Liver (tissue), 9 donors: ENCODE results near the gene ARMC2. TPM values are rescaled to one million over a fixed set of nuclear protein-coding genes. Genes with fewer than 3 reads are reported as not detected.

Source experiments
- DNase-seq: peaks from one replicate; pipeline ENCODE4 v3.0.0-alpha.2; 2017; ENCODE audit warnings: low spot score
- H3K27ac ChIP-seq, 2 donors: one replicate each; pipeline ENCODE4 v1.7.0; 2013; ENCODE audit warnings: inconsistent platforms in 2 of 2, low read length in 2 of 2, control low read depth in 1 of 2, low read depth in 1 of 2, mild to moderate bottlenecking in 1 of 2
- H3K27me3 ChIP-seq, 4 donors: one replicate each; pipeline versions ENCODE4 v1.6.1 to v1.7.0; 2013; ENCODE audit warnings: low read length in 3 of 4, inconsistent platforms in 1 of 4, mild to moderate bottlenecking in 1 of 4, moderate library complexity in 1 of 4; ENCODE audit not compliant: control insufficient read depth in 4 of 4, insufficient read depth in 4 of 4
- H3K36me3 ChIP-seq, 4 donors: one replicate each; pipeline versions ENCODE4 v1.6.1 to v1.7.0; 2013; ENCODE audit warnings: low read length in 3 of 4, mild to moderate bottlenecking in 3 of 4, low read depth in 1 of 4, moderate library complexity in 1 of 4; ENCODE audit not compliant: control insufficient read depth in 4 of 4, insufficient read depth in 3 of 4
- H3K4me1 ChIP-seq, 4 donors: one replicate each; pipeline versions ENCODE4 v1.6.1 to v1.7.0; 2013; ENCODE audit warnings: low read length in 3 of 4, mild to moderate bottlenecking in 3 of 4, moderate library complexity in 1 of 4; ENCODE audit not compliant: control insufficient read depth in 4 of 4, insufficient read depth in 4 of 4
- H3K4me3 ChIP-seq, 3 donors: one replicate each; pipeline versions ENCODE4 v1.6.1 to v1.7.0; 2013; ENCODE audit warnings: low read length in 3 of 3, control low read depth in 1 of 3, low read depth in 1 of 3, mild to moderate bottlenecking in 1 of 3
- H3K9ac ChIP-seq, 2 donors: one replicate each; pipeline ENCODE4 v1.7.0; 2013; ENCODE audit warnings: low read length in 2 of 2, mild to moderate bottlenecking in 2 of 2, moderate library complexity in 2 of 2, control low read depth in 1 of 2, low read depth in 1 of 2
- H3K9me3 ChIP-seq, 4 donors: one replicate each; pipeline versions ENCODE4 v1.6.1 to v1.7.0; 2013; ENCODE audit warnings: low read length in 3 of 4; ENCODE audit not compliant: control insufficient read depth in 4 of 4
- ATF3 ChIP-seq: IDR thresholded peaks from 2 replicates; pipeline ENCODE4 v1.6.1; 2016; ENCODE audit warnings: antibody characterized with exemption
- EGR1 ChIP-seq, 2 donors: IDR thresholded peaks; 2 replicates each; pipeline ENCODE4 v1.6.1; 2016 to 2018; ENCODE audit warnings: antibody characterized with exemption in 2 of 2, low read depth in 2 of 2
- FOXA1 ChIP-seq: IDR thresholded peaks from 2 replicates; pipeline ENCODE4 v1.6.1; 2016; ENCODE audit warnings: antibody characterized with exemption
- FOXA2 ChIP-seq: IDR thresholded peaks from 2 replicates; pipeline ENCODE4 v1.6.1; 2016; ENCODE audit warnings: antibody characterized with exemption
- GABPA ChIP-seq, 2 donors: IDR thresholded peaks in 1 of 2; conservative IDR thresholded peaks in 1 of 2; 2 replicates each; pipeline ENCODE4 v1.6.1; 2016; ENCODE audit warnings: antibody characterized with exemption in 2 of 2, mild to moderate bottlenecking in 1 of 2, moderate library complexity in 1 of 2
- HNF4A ChIP-seq, 2 donors: conservative IDR thresholded peaks; 2 replicates each; pipeline ENCODE4 v1.6.1; 2016; ENCODE audit warnings: antibody characterized with exemption in 2 of 2, mild to moderate bottlenecking in 2 of 2
- HNF4G ChIP-seq: IDR thresholded peaks from 2 replicates; pipeline ENCODE4 v1.6.1; 2016; ENCODE audit warnings: antibody characterized with exemption
- JUND ChIP-seq, 2 donors: IDR thresholded peaks; 2 replicates each; pipeline ENCODE4 v1.6.1; 2016; ENCODE audit warnings: antibody characterized with exemption in 2 of 2
- NR2F2 ChIP-seq: IDR thresholded peaks from 2 replicates; pipeline ENCODE4 v1.6.1; 2016; ENCODE audit warnings: antibody characterized with exemption
- RAD21 ChIP-seq, 2 donors: IDR thresholded peaks; 2 replicates each; pipeline ENCODE4 v1.6.1; 2016; ENCODE audit warnings: antibody characterized with exemption in 2 of 2, mild to moderate bottlenecking in 2 of 2
- REST ChIP-seq: IDR thresholded peaks from 2 replicates; pipeline ENCODE4 v1.6.1; 2016; ENCODE audit warnings: antibody characterized with exemption, mild to moderate bottlenecking
- RXRA ChIP-seq, 2 donors: IDR thresholded peaks; 2 replicates each; pipeline ENCODE4 v1.6.1; 2017 to 2018; ENCODE audit warnings: antibody characterized with exemption in 2 of 2, mild to moderate bottlenecking in 1 of 2
- SP1 ChIP-seq: IDR thresholded peaks from 2 replicates; pipeline ENCODE4 v1.6.1; 2018; ENCODE audit warnings: antibody characterized with exemption, mild to moderate bottlenecking
- TAF1 ChIP-seq: conservative IDR thresholded peaks from 2 replicates; pipeline ENCODE4 v1.6.1; 2016; ENCODE audit warnings: antibody characterized with exemption, mild to moderate bottlenecking
- YY1 ChIP-seq: IDR thresholded peaks from 2 replicates; pipeline ENCODE4 v1.6.1; 2016; ENCODE audit warnings: antibody characterized with exemption, mild to moderate bottlenecking
- WGBS: extraction: QIAGEN DNeasy Blood & Tissue Kit; methylation state at CpG from one replicate; pipeline ENCODE4 v1.1.7; 2013; 5-methylcytosine and 5-hydroxymethylcytosine counted together
- polyA plus RNA-seq, 2 donors: library from polyadenylated mRNA; stranded (reverse) in 1 of 2; unstranded in 1 of 2; fragments of 200-250 nt in 1 of 2; fragments of >200 nt in 1 of 2; fragmentation: Nextera tagmentation in 1 of 2; extraction: Ambion mirVana in 1 of 2; gene quantifications; one replicate each; pipeline versions ENCODE4 v1.2.1 to v1.2.3, GENCODE V29; 2013 to 2015
- total RNA-seq, 2 donors: library from RNA; depleted of rRNA; stranded (reverse); fragments of >200 nt; gene quantifications; one replicate each; pipeline ENCODE4 v1.2.3, GENCODE V29; 2014
- TF ChIP-seq, protein P1 (sequence below): IDR thresholded peaks from 2 replicates; pipeline ENCODE4 v1.6.1; 2016; ENCODE audit warnings: antibody characterized with exemption
- TF ChIP-seq, protein P2 (sequence below): fragments of 150-350 bp; IDR thresholded peaks from 2 replicates; pipeline ENCODE4 v1.5.1; 2017; ENCODE audit warnings: improper control_type of control experiment, low read depth, low read length; ENCODE audit not compliant: missing input control
- TF ChIP-seq, protein P3 (sequence below): IDR thresholded peaks from 2 replicates; pipeline ENCODE4 v1.6.1; 2016; ENCODE audit warnings: antibody characterized with exemption
- donor health status: healthy.
- donor health status: healthy.
- donor health status: healthy.
- donor health status: healthy.
- donor health status: healthy.

ARMC2 gene
- total and polyA plus RNA-seq, 4 donors: 0.24 to 1.5 (median 0.73) TPM

- WGBS: 96% methylated on average over 10 of the region's 10 CpGs
- no peaks in the 10 kb centered on the region for H3K4me1 ChIP-seq
- no peak overlapping the region for H3K9ac ChIP-seq
- H3K4me3 ChIP-seq: no peak overlapping the region
- H3K36me3 ChIP-seq: peaks cover 0 to 3% (median 2%) of the 10 kb centered on the region in 4 donors
- DNase-seq: no peak
- H3K27me3 ChIP-seq: no peaks in the 10 kb centered on the region
- H3K9me3 ChIP-seq: peaks cover 0 to 1% (median 0%) of the 10 kb centered on the region in 4 donors
- no peak overlapping the region for H3K27ac ChIP-seq
- no peak for TF ChIP-seq EGR1 (IDR thresholded peaks at IDR 0.05; ENCODE audit: low read depth in 2 of 2)
- TF ChIP-seq, protein P1, sequence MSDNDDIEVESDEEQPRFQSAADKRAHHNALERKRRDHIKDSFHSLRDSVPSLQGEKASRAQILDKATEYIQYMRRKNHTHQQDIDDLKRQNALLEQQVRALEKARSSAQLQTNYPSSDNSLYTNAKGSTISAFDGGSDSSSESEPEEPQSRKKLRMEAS: no peak
- TF ChIP-seq JUND (IDR thresholded peaks at IDR 0.05): no peak
- TF ChIP-seq HNF4A (conservative IDR thresholded peaks at IDR 0.05): no peak
- TF ChIP-seq RXRA (IDR thresholded peaks at IDR 0.05): no peak
- no peak for TF ChIP-seq YY1
- no peak for TF ChIP-seq ATF3
- TF ChIP-seq FOXA2: no peak
- TF ChIP-seq REST: no peak
- no peak for TF ChIP-seq SP1
- no peak for TF ChIP-seq GABPA (IDR thresholded peaks at IDR 0.05 in 1 of 2, conservative IDR thresholded peaks at IDR 0.05 in 1 of 2)
- TF ChIP-seq, protein P2, sequence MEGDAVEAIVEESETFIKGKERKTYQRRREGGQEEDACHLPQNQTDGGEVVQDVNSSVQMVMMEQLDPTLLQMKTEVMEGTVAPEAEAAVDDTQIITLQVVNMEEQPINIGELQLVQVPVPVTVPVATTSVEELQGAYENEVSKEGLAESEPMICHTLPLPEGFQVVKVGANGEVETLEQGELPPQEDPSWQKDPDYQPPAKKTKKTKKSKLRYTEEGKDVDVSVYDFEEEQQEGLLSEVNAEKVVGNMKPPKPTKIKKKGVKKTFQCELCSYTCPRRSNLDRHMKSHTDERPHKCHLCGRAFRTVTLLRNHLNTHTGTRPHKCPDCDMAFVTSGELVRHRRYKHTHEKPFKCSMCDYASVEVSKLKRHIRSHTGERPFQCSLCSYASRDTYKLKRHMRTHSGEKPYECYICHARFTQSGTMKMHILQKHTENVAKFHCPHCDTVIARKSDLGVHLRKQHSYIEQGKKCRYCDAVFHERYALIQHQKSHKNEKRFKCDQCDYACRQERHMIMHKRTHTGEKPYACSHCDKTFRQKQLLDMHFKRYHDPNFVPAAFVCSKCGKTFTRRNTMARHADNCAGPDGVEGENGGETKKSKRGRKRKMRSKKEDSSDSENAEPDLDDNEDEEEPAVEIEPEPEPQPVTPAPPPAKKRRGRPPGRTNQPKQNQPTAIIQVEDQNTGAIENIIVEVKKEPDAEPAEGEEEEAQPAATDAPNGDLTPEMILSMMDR: no peak
- TF ChIP-seq FOXA1: no peak
- no peak for TF ChIP-seq RAD21 (IDR thresholded peaks at IDR 0.05)
- no peak for TF ChIP-seq NR2F2
- no peak for TF ChIP-seq HNF4G
- TF ChIP-seq, protein P3, sequence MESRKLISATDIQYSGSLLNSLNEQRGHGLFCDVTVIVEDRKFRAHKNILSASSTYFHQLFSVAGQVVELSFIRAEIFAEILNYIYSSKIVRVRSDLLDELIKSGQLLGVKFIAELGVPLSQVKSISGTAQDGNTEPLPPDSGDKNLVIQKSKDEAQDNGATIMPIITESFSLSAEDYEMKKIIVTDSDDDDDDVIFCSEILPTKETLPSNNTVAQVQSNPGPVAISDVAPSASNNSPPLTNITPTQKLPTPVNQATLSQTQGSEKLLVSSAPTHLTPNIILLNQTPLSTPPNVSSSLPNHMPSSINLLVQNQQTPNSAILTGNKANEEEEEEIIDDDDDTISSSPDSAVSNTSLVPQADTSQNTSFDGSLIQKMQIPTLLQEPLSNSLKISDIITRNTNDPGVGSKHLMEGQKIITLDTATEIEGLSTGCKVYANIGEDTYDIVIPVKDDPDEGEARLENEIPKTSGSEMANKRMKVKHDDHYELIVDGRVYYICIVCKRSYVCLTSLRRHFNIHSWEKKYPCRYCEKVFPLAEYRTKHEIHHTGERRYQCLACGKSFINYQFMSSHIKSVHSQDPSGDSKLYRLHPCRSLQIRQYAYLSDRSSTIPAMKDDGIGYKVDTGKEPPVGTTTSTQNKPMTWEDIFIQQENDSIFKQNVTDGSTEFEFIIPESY: no peak
- TF ChIP-seq TAF1: no peak
Measured at GRCh38 chr6:108982154-108983113, 134.2 kb downstream of the ARMC2 start.
